Neural cell (in vitro differentiated cells): ENCODE measurements around the gene TUBGCP4.

ENCODE experiments used
- CTCF ChIP-seq: fragments of 450-650 bp; IDR thresholded peaks from 2 replicates; pipeline ENCODE4 v1.5.1; 2014; ENCODE audit warnings: antibody characterized with exemption, mild to moderate bottlenecking, moderate library complexity; ENCODE audit not compliant: poor library complexity, severe bottlenecking
- POLR2AphosphoS5 ChIP-seq: IDR thresholded peaks from 2 replicates; pipeline ENCODE4 v1.6.1; 2012
- RAD21 ChIP-seq: fragments of 450-650 bp; conservative IDR thresholded peaks from 2 replicates; pipeline ENCODE4 v1.6.1; 2014; ENCODE audit warnings: antibody characterized with exemption, mild to moderate bottlenecking, moderate library complexity

- no peak for TF ChIP-seq RAD21
- no peak for TF ChIP-seq CTCF
- no peak for TF ChIP-seq POLR2AphosphoS5
Observed at GRCh38 chr15:43361313-43361903, 9.5 kb upstream of the TUBGCP4 start.
